Liver (tissue), 9 donors: Measurements from ENCODE around the gene TOMM7. TPM values are rescaled to one million over a fixed set of nuclear protein-coding genes. Genes with fewer than 3 reads are reported as not detected.

Source experiments
- DNase-seq: peaks from one replicate; pipeline ENCODE4 v3.0.0-alpha.2; 2017; ENCODE audit warnings: low spot score
- H3K27ac ChIP-seq, 2 donors: one replicate each; pipeline ENCODE4 v1.7.0; 2013; ENCODE audit warnings: inconsistent platforms in 2 of 2, low read length in 2 of 2, control low read depth in 1 of 2, low read depth in 1 of 2, mild to moderate bottlenecking in 1 of 2
- H3K27me3 ChIP-seq, 4 donors: one replicate each; pipeline versions ENCODE4 v1.6.1 to v1.7.0; 2013; ENCODE audit warnings: low read length in 3 of 4, inconsistent platforms in 1 of 4, mild to moderate bottlenecking in 1 of 4, moderate library complexity in 1 of 4; ENCODE audit not compliant: control insufficient read depth in 4 of 4, insufficient read depth in 4 of 4
- H3K36me3 ChIP-seq, 4 donors: one replicate each; pipeline versions ENCODE4 v1.6.1 to v1.7.0; 2013; ENCODE audit warnings: low read length in 3 of 4, mild to moderate bottlenecking in 3 of 4, low read depth in 1 of 4, moderate library complexity in 1 of 4; ENCODE audit not compliant: control insufficient read depth in 4 of 4, insufficient read depth in 3 of 4
- H3K4me1 ChIP-seq, 4 donors: one replicate each; pipeline versions ENCODE4 v1.6.1 to v1.7.0; 2013; ENCODE audit warnings: low read length in 3 of 4, mild to moderate bottlenecking in 3 of 4, moderate library complexity in 1 of 4; ENCODE audit not compliant: control insufficient read depth in 4 of 4, insufficient read depth in 4 of 4
- H3K4me3 ChIP-seq, 3 donors: one replicate each; pipeline versions ENCODE4 v1.6.1 to v1.7.0; 2013; ENCODE audit warnings: low read length in 3 of 3, control low read depth in 1 of 3, low read depth in 1 of 3, mild to moderate bottlenecking in 1 of 3
- H3K9ac ChIP-seq, 2 donors: one replicate each; pipeline ENCODE4 v1.7.0; 2013; ENCODE audit warnings: low read length in 2 of 2, mild to moderate bottlenecking in 2 of 2, moderate library complexity in 2 of 2, control low read depth in 1 of 2, low read depth in 1 of 2
- H3K9me3 ChIP-seq, 4 donors: one replicate each; pipeline versions ENCODE4 v1.6.1 to v1.7.0; 2013; ENCODE audit warnings: low read length in 3 of 4; ENCODE audit not compliant: control insufficient read depth in 4 of 4
- EGR1 ChIP-seq, 2 donors: IDR thresholded peaks; 2 replicates each; pipeline ENCODE4 v1.6.1; 2016 to 2018; ENCODE audit warnings: antibody characterized with exemption in 2 of 2, low read depth in 2 of 2
- FOXA1 ChIP-seq: IDR thresholded peaks from 2 replicates; pipeline ENCODE4 v1.6.1; 2016; ENCODE audit warnings: antibody characterized with exemption
- FOXA2 ChIP-seq: IDR thresholded peaks from 2 replicates; pipeline ENCODE4 v1.6.1; 2016; ENCODE audit warnings: antibody characterized with exemption
- GABPA ChIP-seq, 2 donors: IDR thresholded peaks in 1 of 2; conservative IDR thresholded peaks in 1 of 2; 2 replicates each; pipeline ENCODE4 v1.6.1; 2016; ENCODE audit warnings: antibody characterized with exemption in 2 of 2, mild to moderate bottlenecking in 1 of 2, moderate library complexity in 1 of 2
- HNF4A ChIP-seq, 2 donors: conservative IDR thresholded peaks; 2 replicates each; pipeline ENCODE4 v1.6.1; 2016; ENCODE audit warnings: antibody characterized with exemption in 2 of 2, mild to moderate bottlenecking in 2 of 2
- HNF4G ChIP-seq: IDR thresholded peaks from 2 replicates; pipeline ENCODE4 v1.6.1; 2016; ENCODE audit warnings: antibody characterized with exemption
- JUND ChIP-seq, 2 donors: IDR thresholded peaks; 2 replicates each; pipeline ENCODE4 v1.6.1; 2016; ENCODE audit warnings: antibody characterized with exemption in 2 of 2
- RAD21 ChIP-seq, 2 donors: IDR thresholded peaks; 2 replicates each; pipeline ENCODE4 v1.6.1; 2016; ENCODE audit warnings: antibody characterized with exemption in 2 of 2, mild to moderate bottlenecking in 2 of 2
- SP1 ChIP-seq: IDR thresholded peaks from 2 replicates; pipeline ENCODE4 v1.6.1; 2018; ENCODE audit warnings: antibody characterized with exemption, mild to moderate bottlenecking
- TAF1 ChIP-seq: conservative IDR thresholded peaks from 2 replicates; pipeline ENCODE4 v1.6.1; 2016; ENCODE audit warnings: antibody characterized with exemption, mild to moderate bottlenecking
- WGBS: extraction: QIAGEN DNeasy Blood & Tissue Kit; methylation state at CpG from one replicate; pipeline ENCODE4 v1.1.7; 2013; 5-methylcytosine and 5-hydroxymethylcytosine counted together
- polyA plus RNA-seq, 2 donors: library from polyadenylated mRNA; stranded (reverse) in 1 of 2; unstranded in 1 of 2; fragments of 200-250 nt in 1 of 2; fragments of >200 nt in 1 of 2; fragmentation: Nextera tagmentation in 1 of 2; extraction: Ambion mirVana in 1 of 2; gene quantifications; one replicate each; pipeline versions ENCODE4 v1.2.1 to v1.2.3, GENCODE V29; 2013 to 2015
- total RNA-seq, 2 donors: library from RNA; depleted of rRNA; stranded (reverse); fragments of >200 nt; gene quantifications; one replicate each; pipeline ENCODE4 v1.2.3, GENCODE V29; 2014
- TF ChIP-seq, protein P1 (sequence below): IDR thresholded peaks from 2 replicates; pipeline ENCODE4 v1.6.1; 2016; ENCODE audit warnings: antibody characterized with exemption
- TF ChIP-seq, protein P2 (sequence below): IDR thresholded peaks from 2 replicates; pipeline ENCODE4 v1.6.1; 2016; ENCODE audit warnings: antibody characterized with exemption
- TF ChIP-seq, protein P3 (sequence below): IDR thresholded peaks from 2 replicates; pipeline ENCODE4 v1.6.1; 2016; ENCODE audit warnings: antibody characterized with exemption, mild to moderate bottlenecking
- TF ChIP-seq, protein P4 (sequence below): fragments of 150-350 bp; IDR thresholded peaks from 2 replicates; pipeline ENCODE4 v1.5.1; 2017; ENCODE audit warnings: improper control_type of control experiment, low read depth, low read length; ENCODE audit not compliant: missing input control
- TF ChIP-seq, protein P5 (sequence below): IDR thresholded peaks from 2 replicates; pipeline ENCODE4 v1.6.1; 2016; ENCODE audit warnings: antibody characterized with exemption
- donor health status: healthy.
- donor health status: healthy.
- donor health status: healthy.
- donor health status: healthy.
- donor health status: healthy.

TOMM7 gene
- total and polyA plus RNA-seq, 4 donors = 39.2 to 271 (median 137) TPM

DNA sequence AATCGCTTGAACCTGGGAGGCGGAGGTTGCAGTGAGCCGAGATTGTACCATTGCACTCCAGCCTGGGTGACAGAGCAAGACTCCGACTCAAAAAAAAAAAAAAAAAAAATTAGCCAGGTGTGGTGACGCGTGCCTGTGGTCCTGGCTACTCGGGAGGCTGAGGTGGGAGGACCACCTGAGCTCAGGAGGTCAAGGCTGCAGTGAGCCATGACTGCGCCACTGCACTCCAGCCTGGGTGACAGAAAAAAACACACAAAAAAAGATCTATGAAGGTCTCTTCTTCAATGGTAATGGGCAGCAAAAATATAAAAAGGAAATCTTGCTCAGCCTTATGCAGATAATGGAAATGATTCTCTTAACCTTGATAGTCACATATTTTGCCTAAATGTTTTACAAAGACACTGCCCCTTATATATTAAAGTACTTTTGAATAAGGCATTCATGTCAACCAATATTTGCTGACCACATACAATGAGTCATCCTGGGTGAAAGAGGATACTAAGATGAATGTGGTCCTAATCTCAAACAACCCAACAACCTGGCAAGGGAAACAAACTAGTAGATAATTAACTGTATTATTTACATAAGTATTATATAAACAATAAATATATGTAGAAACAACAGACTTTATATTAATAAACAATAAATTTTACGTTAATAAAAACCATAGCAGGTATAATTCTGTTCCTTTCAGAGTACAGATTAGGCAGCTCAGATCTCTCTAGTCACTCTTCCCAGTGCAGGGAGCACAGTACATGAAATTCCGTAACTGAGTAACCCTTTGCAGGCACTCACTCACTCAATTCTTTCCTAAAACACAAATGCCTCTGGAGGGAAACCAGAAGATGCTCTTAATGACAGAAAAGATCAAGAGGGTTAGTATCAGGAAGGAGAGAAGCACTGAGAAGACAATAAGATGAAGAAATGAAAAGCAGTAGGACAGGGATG is 8.1 kb downstream of the TOMM7 start:
- Histone ChIP-seq H3K4me3 (no peak overlapping the region), H3K9me3 (no peaks in the 10 kb centered on the region), H3K36me3 (peaks cover 1 to 30% (median 28%) of the 10 kb centered on the region in 4 donors), H3K27ac (no peak overlapping the region), H3K4me1 (peaks cover 0 to 2% (median 0%) of the 10 kb centered on the region in 4 donors), H3K27me3 (no peaks in the 10 kb centered on the region), H3K9ac (no peak overlapping the region)
- no peak for DNase-seq
- 84% methylated on average over 10 of the region's 10 CpGs for WGBS
- TF ChIP-seq JUND (IDR thresholded peaks at IDR 0.05) (peak; percentile 20 to 36), RAD21 (IDR thresholded peaks at IDR 0.05) (no peak)

DNA sequence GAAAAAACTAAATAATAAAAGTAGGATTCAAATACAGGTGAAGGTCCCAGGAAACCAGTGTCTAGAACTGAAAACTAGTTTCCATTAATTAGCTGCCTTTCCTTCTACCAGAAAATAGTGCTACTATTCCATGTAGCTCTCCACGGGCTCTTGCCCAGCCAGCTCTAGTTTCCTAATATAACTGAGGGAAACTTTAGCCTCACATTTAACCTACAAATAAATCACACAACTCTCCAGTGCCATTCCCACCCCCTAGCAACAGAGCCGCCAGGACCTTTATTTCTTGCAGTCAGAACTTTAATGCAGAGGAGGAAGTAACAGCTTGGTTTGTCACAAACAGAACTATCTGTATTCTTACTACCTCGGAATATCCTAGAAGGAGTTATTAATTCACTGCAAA is 10.3 kb downstream of the TOMM7 start:
- no peak for TF ChIP-seq EGR1 (IDR thresholded peaks at IDR 0.05; ENCODE audit: low read depth in 2 of 2)
- no peak for TF ChIP-seq FOXA1
- no peak for TF ChIP-seq HNF4G
- TF ChIP-seq, protein P1, sequence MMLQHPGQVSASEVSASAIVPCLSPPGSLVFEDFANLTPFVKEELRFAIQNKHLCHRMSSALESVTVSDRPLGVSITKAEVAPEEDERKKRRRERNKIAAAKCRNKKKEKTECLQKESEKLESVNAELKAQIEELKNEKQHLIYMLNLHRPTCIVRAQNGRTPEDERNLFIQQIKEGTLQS = no peak
- no peak for TF ChIP-seq GABPA (IDR thresholded peaks at IDR 0.05 in 1 of 2, conservative IDR thresholded peaks at IDR 0.05 in 1 of 2)
- TF ChIP-seq RAD21 (IDR thresholded peaks at IDR 0.05) = no peak
- TF ChIP-seq, protein P2, sequence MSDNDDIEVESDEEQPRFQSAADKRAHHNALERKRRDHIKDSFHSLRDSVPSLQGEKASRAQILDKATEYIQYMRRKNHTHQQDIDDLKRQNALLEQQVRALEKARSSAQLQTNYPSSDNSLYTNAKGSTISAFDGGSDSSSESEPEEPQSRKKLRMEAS = no peak
- TF ChIP-seq JUND (IDR thresholded peaks at IDR 0.05) = no peak
- TF ChIP-seq, protein P3, sequence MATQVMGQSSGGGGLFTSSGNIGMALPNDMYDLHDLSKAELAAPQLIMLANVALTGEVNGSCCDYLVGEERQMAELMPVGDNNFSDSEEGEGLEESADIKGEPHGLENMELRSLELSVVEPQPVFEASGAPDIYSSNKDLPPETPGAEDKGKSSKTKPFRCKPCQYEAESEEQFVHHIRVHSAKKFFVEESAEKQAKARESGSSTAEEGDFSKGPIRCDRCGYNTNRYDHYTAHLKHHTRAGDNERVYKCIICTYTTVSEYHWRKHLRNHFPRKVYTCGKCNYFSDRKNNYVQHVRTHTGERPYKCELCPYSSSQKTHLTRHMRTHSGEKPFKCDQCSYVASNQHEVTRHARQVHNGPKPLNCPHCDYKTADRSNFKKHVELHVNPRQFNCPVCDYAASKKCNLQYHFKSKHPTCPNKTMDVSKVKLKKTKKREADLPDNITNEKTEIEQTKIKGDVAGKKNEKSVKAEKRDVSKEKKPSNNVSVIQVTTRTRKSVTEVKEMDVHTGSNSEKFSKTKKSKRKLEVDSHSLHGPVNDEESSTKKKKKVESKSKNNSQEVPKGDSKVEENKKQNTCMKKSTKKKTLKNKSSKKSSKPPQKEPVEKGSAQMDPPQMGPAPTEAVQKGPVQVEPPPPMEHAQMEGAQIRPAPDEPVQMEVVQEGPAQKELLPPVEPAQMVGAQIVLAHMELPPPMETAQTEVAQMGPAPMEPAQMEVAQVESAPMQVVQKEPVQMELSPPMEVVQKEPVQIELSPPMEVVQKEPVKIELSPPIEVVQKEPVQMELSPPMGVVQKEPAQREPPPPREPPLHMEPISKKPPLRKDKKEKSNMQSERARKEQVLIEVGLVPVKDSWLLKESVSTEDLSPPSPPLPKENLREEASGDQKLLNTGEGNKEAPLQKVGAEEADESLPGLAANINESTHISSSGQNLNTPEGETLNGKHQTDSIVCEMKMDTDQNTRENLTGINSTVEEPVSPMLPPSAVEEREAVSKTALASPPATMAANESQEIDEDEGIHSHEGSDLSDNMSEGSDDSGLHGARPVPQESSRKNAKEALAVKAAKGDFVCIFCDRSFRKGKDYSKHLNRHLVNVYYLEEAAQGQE = no peak
- TF ChIP-seq SP1 = no peak
- TF ChIP-seq FOXA2 = no peak
- TF ChIP-seq HNF4A (conservative IDR thresholded peaks at IDR 0.05) = no peak
- TF ChIP-seq TAF1 = no peak
- TF ChIP-seq, protein P4, sequence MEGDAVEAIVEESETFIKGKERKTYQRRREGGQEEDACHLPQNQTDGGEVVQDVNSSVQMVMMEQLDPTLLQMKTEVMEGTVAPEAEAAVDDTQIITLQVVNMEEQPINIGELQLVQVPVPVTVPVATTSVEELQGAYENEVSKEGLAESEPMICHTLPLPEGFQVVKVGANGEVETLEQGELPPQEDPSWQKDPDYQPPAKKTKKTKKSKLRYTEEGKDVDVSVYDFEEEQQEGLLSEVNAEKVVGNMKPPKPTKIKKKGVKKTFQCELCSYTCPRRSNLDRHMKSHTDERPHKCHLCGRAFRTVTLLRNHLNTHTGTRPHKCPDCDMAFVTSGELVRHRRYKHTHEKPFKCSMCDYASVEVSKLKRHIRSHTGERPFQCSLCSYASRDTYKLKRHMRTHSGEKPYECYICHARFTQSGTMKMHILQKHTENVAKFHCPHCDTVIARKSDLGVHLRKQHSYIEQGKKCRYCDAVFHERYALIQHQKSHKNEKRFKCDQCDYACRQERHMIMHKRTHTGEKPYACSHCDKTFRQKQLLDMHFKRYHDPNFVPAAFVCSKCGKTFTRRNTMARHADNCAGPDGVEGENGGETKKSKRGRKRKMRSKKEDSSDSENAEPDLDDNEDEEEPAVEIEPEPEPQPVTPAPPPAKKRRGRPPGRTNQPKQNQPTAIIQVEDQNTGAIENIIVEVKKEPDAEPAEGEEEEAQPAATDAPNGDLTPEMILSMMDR = no peak
- TF ChIP-seq, protein P5, sequence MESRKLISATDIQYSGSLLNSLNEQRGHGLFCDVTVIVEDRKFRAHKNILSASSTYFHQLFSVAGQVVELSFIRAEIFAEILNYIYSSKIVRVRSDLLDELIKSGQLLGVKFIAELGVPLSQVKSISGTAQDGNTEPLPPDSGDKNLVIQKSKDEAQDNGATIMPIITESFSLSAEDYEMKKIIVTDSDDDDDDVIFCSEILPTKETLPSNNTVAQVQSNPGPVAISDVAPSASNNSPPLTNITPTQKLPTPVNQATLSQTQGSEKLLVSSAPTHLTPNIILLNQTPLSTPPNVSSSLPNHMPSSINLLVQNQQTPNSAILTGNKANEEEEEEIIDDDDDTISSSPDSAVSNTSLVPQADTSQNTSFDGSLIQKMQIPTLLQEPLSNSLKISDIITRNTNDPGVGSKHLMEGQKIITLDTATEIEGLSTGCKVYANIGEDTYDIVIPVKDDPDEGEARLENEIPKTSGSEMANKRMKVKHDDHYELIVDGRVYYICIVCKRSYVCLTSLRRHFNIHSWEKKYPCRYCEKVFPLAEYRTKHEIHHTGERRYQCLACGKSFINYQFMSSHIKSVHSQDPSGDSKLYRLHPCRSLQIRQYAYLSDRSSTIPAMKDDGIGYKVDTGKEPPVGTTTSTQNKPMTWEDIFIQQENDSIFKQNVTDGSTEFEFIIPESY = no peak
- H3K36me3 ChIP-seq = peaks cover 1 to 28% (median 26%) of the 10 kb centered on the region in 4 donors
- no peak for DNase-seq
- H3K27me3 ChIP-seq = no peaks in the 10 kb centered on the region
- H3K4me3 ChIP-seq = no peak overlapping the region
- no peaks in the 10 kb centered on the region for H3K9me3 ChIP-seq
- no peak overlapping the region for H3K9ac ChIP-seq
- no peak overlapping the region for H3K27ac ChIP-seq
- 97% methylated on average over 3 of the region's 3 CpGs for WGBS
- H3K4me1 ChIP-seq = peaks cover 0 to 2% (median 0%) of the 10 kb centered on the region in 4 donors
